MG63 (cell line): ENCODE results near the gene FIG4. TPM values are rescaled to one million over a fixed set of nuclear protein-coding genes. Genes with fewer than 3 reads are reported as not detected.
"Not testable (repeated sequence)": the region's sequence is repeated elsewhere in the genome, so short reads cannot be mapped to it uniquely, and the experiment has no call there.

ENCODE experiments used
- DNase-seq: peaks from one replicate; pipeline ENCODE4 v3.0.0-alpha.2; 2020
- H3K27me3 ChIP-seq: fragments of 250-450 bp; sonication (Bioruptor Pico); 2 replicates; pipeline ENCODE4 v1.5.1; 2020; ENCODE audit warnings: mild to moderate bottlenecking, moderate library complexity
- H3K36me3 ChIP-seq: fragments of 250-450 bp; sonication (Bioruptor Pico); 2 replicates; pipeline ENCODE4 v1.5.1; 2020; ENCODE audit warnings: mild to moderate bottlenecking, moderate library complexity
- H3K4me3 ChIP-seq: fragments of 250-450 bp; sonication (Bioruptor Pico); 2 replicates; pipeline ENCODE4 v1.5.1; 2020; ENCODE audit warnings: mild to moderate bottlenecking, moderate library complexity
- H3K9me3 ChIP-seq: fragments of 250-450 bp; sonication (Bioruptor Pico); 2 replicates; pipeline ENCODE4 v1.5.1; 2020; ENCODE audit warnings: mild to moderate bottlenecking, moderate library complexity
- total RNA-seq: library from RNA; depleted of rRNA; stranded (reverse); fragments of >200 nt; shearing (Covaris generic); gene quantifications from 2 replicates; pipeline ENCODE4 v1.2.3, GENCODE V29; 2014; ENCODE audit warnings: low replicate concordance

FIG4 gene
- total RNA-seq, 1 experiment from 2014 or later, result 5.0 TPM

DNA sequence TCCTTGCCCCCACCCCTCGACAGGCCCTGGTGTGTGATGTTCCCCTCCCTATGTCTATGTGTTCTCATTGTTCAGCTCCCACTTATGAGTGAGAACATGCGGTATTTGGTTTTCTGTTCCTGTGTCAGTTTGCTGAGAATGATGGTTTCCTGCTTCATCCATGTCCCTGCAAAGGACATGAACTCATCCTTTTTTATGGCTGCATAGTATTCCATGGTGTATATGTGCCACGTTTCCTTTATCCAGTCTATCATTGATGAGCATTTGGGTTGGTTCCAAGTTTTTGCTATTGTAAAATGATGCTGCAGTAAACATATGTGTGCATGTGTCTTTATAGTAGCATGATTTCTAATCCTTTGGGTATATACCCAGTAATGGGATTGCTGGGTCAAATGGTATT lies 34.2 kb downstream of the FIG4 start:
- H3K4me3 ChIP-seq, H3K9me3 ChIP-seq, DNase-seq, H3K27me3 ChIP-seq, H3K36me3 ChIP-seq: not testable (repeated sequence)

GRCh38 chr6:109736273-109737025 lies 45.4 kb downstream of the FIG4 start:
- no peaks in the 10 kb centered on the region for H3K36me3 ChIP-seq
- no peaks in the 10 kb centered on the region for H3K9me3 ChIP-seq
- no peaks in the 10 kb centered on the region for H3K27me3 ChIP-seq
- no peak for DNase-seq
- no peak overlapping the region for H3K4me3 ChIP-seq

- Histone ChIP-seq H3K36me3 (no peaks in the 10 kb centered on the region), H3K9me3 (no peaks in the 10 kb centered on the region), H3K27me3 (no peaks in the 10 kb centered on the region), H3K4me3 (no peak overlapping the region)
- no peak for DNase-seq
These were observed 47.2 kb downstream of the FIG4 start for GRCh38 chr6:109738255-109738654.

GRCh38 chr6:109738667-109739066 lies 47.6 kb downstream of the FIG4 start:
- no peak for DNase-seq
- no peaks in the 10 kb centered on the region for H3K9me3 ChIP-seq

GRCh38 chr6:109739686-109740085 lies 48.6 kb downstream of the FIG4 start:
- Histone ChIP-seq H3K9me3 (no peaks in the 10 kb centered on the region), H3K4me3 (no peak overlapping the region), H3K27me3 (no peaks in the 10 kb centered on the region), H3K36me3 (no peaks in the 10 kb centered on the region)
- no peak for DNase-seq

More at GRCh38 chr6:109738667-109739066, 47.6 kb downstream of the FIG4 start:
- Histone ChIP-seq H3K36me3 (no peaks in the 10 kb centered on the region), H3K27me3 (no peaks in the 10 kb centered on the region), H3K4me3 (no peak overlapping the region)

DNA sequence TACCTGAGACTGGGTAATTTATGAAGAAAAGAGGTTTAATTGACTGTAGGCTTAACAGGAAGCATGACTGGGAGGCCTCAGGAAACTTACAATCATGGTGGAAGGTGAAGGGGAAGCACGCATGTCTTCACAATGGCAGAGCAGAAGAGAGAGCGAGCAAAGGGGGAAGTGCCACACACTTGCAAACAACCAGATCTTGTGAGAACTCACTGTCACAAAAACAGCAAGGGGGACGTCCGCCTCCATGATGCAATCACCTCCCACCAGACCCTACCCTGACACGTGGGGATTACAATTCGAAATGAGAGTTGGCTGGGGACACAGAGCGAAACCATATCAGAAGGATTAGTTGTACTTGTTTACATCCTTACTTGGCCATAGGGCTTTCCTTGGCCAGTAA lies 49.7 kb downstream of the FIG4 start:
- Histone ChIP-seq H3K9me3 (no peaks in the 10 kb centered on the region), H3K4me3 (no peak overlapping the region), H3K27me3 (no peaks in the 10 kb centered on the region), H3K36me3 (no peaks in the 10 kb centered on the region; the same call in 1 of the 2 replicates)
- no peak for DNase-seq

DNA sequence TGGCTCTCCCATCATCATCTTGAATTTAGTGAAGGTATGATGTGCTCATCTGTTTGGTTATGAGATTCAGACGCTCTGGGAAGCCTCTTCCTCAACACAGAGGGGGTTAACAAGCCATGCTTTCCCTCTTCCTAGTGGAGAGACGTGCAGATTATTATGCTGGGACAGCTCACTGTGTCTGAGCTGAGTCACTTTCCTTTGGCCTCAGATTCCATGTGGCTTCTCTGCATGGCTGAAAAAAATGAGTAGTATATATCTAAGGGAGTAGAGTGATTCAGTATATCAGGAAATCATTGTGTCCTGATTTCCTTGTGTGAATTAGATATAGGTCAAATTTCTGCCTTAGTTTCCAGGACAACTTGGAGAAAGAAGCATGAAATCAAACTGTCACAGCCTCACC lies 52.6 kb downstream of the FIG4 start:
- peak; percentile 61 for DNase-seq
- Histone ChIP-seq H3K4me3 (no peak overlapping the region), H3K27me3 (no peaks in the 10 kb centered on the region), H3K36me3 (no peaks in the 10 kb centered on the region; the same call in 1 of the 2 replicates), H3K9me3 (no peaks in the 10 kb centered on the region)

DNA sequence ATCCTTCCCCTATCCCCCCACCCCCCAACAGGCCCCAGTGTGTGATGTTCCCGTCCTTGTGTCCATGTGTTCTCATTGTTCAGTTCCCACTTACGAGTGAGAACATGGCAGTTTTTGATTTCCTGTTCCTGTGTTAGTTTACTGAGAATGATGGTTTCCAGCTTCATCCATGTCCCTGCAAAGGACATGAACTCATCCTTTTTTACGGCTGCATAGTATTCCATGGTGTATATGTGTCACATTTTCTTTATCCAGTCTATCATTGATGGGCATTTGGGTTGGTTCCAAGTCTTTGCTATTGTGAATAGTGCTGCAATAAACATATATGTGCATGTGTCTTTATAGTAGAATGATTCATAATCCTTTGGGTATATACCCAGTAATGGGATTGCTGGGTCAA lies 53.7 kb downstream of the FIG4 start:
- DNase-seq, H3K27me3 ChIP-seq, H3K9me3 ChIP-seq, H3K36me3 ChIP-seq, H3K4me3 ChIP-seq: not testable (repeated sequence)

DNA sequence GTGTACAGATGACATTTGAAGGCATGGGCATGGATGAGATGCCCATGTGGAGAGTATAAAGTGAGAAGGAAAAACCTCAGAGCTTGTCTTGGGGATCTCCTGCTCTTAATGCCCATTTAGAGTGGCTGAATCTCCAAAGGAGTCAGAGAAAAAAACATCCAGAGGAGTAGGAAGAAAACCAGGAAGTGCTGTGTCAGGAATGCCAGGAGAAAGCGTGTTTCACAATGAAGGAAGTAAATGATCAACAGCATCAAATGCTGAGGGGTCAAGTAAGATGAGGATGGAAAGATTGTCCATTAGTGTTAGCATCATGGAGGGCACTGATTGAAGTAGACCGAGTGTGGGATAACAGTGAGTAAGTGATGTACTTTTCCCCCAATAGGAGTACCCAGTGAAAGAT lies 56.1 kb downstream of the FIG4 start:
- H3K27me3 ChIP-seq, result no peaks in the 10 kb centered on the region
- no peaks in the 10 kb centered on the region; the same call in 1 of the 2 replicates for H3K36me3 ChIP-seq
- no peak overlapping the region for H3K4me3 ChIP-seq
- H3K9me3 ChIP-seq, result no peaks in the 10 kb centered on the region
- DNase-seq, result no peak

GRCh38 chr6:109759098-109759955 lies 68.2 kb downstream of the FIG4 start:
- DNase-seq, result no peak
- H3K4me3 ChIP-seq, result no peak overlapping the region
- H3K27me3 ChIP-seq, result no peaks in the 10 kb centered on the region
- no peaks in the 10 kb centered on the region; the same call in 1 of the 2 replicates for H3K36me3 ChIP-seq
- H3K9me3 ChIP-seq, result no peaks in the 10 kb centered on the region; the same call in 1 of the 2 replicates

DNA sequence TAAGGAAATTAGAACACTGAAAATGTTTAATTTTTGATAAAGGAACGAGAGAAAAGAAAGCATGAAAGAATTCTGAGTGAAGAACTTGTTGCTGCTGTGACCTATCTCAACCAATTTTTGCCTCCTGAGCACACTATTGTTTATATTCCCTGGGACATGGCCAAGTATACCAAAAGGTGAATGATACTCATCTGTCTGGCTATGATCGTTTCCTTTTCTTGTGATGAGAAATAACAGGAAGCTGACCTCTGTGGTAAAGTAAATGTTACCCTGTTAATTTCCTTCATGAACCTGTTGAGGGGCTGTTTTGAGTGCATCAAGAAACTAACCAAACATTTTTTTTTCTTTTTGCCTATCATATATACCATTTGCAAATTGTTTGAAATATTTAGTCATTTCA lies 69.1 kb downstream of the FIG4 start:
- Histone ChIP-seq H3K4me3 (no peak overlapping the region), H3K9me3 (no peaks in the 10 kb centered on the region; the same call in 1 of the 2 replicates), H3K27me3 (no peaks in the 10 kb centered on the region), H3K36me3 (no peaks in the 10 kb centered on the region; the same call in 1 of the 2 replicates)
- no peak for DNase-seq

DNA sequence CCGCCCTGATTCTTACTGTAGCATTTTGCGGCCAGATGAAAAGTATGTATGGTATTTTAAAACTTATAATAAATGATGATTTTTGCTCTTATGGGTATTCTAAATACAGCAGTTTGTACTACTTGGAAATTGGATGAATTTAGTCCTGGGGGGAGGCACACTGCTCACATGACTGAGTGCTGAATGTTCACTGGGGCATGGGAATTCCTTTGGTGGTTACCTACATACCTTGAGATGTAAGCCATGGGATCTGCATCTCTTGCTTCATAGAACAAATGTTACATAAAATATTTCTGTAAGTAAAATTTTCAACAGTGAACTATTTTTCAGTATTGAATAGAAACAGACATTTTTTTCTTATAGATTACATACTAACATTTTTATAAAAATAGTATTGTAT lies 71.1 kb downstream of the FIG4 start:
- no peak for DNase-seq
- Histone ChIP-seq H3K36me3 (no peaks in the 10 kb centered on the region; the same call in 1 of the 2 replicates), H3K4me3 (no peak overlapping the region), H3K9me3 (no peaks in the 10 kb centered on the region), H3K27me3 (no peaks in the 10 kb centered on the region)

- H3K4me3 ChIP-seq, result no peak overlapping the region
- H3K36me3 ChIP-seq, result no peaks in the 10 kb centered on the region
- no peaks in the 10 kb centered on the region for H3K9me3 ChIP-seq
- no peaks in the 10 kb centered on the region for H3K27me3 ChIP-seq
- no peak for DNase-seq
These were observed 71.8 kb downstream of the FIG4 start for GRCh38 chr6:109762769-109763441.

DNA sequence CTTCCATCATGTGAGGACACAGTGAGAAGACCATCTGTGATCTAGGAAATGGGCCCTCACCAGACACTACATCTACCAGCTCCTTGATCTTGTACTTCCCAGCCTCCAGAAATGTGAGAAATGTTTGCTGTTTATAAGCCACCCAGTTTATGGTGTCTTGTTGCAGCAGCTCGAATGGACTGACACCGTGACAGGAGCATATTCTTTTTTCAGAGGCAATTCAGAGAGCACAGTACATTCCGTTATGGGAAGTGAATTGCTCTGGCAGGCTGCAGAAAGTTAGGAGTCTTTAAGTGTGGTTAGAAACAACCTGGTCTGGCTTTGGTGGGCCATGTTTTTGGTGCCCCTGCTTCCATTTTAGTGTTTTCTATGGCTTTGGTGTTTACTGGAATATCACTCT lies 75.1 kb downstream of the FIG4 start:
- no peaks in the 10 kb centered on the region for H3K36me3 ChIP-seq
- H3K4me3 ChIP-seq, result no peak overlapping the region
- H3K27me3 ChIP-seq, result no peaks in the 10 kb centered on the region
- no peaks in the 10 kb centered on the region for H3K9me3 ChIP-seq
- DNase-seq, result no peak

DNA sequence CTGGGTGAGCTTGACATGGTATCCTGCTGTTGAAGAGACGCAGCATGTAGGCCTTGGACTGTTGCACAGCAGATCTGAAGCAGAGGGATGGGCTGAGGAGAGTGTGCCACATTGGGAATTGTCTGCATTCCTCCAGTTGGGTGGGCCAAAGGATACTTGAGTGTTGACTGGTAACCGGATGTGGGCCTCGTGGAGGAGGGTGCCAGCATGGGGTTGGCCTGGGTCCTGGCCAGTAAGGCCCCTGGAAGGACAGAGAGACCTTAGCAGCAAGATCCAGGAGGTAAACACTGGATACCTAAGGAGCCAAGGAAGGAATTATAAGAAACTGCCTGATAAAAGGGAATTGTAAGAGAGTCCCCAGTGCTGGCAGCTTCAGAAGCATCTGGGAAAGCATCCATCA lies 76.9 kb downstream of the FIG4 start:
- Histone ChIP-seq H3K4me3 (no peak overlapping the region), H3K36me3 (no peaks in the 10 kb centered on the region), H3K27me3 (no peaks in the 10 kb centered on the region), H3K9me3 (no peaks in the 10 kb centered on the region)
- peak; percentile 95 for DNase-seq

- no peaks in the 10 kb centered on the region for H3K9me3 ChIP-seq
- no peaks in the 10 kb centered on the region for H3K36me3 ChIP-seq
- peak; percentile 82 for DNase-seq
- H3K4me3 ChIP-seq, result no peak overlapping the region
- no peaks in the 10 kb centered on the region for H3K27me3 ChIP-seq
These were observed 77.4 kb downstream of the FIG4 start for GRCh38 chr6:109768485-109768884.

DNA sequence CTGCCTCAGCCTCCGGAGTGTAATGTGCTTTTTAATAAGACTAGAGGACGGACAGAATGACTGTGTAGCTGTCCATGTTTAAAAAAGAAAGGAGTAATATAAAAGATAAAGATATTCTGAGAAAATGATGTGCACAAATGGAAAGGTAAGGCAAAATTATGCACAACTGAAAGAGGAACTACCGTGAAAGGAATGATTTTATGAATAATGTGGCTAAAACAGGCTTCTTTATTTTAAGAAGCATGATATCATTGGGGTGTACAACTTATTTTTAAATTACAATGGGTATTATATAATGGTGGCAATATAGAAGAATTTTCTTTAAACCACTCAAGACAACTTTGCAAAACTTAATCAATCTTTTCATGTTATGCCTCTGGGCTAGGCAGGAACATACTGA lies 78.1 kb downstream of the FIG4 start:
- H3K4me3 ChIP-seq, result no peak overlapping the region
- DNase-seq, result no peak
- no peaks in the 10 kb centered on the region for H3K27me3 ChIP-seq
- H3K9me3 ChIP-seq, result no peaks in the 10 kb centered on the region
- H3K36me3 ChIP-seq, result no peaks in the 10 kb centered on the region
